H9 (cell line): ENCODE results near the gene CYB5R3. TPM values are rescaled to one million over a fixed set of nuclear protein-coding genes. Genes with fewer than 3 reads are reported as not detected.
"Not testable (repeated sequence)": the region's sequence is repeated elsewhere in the genome, so short reads cannot be mapped to it uniquely, and the experiment has no call there.

Source experiments
- DNase-seq: peaks from one replicate; pipeline ENCODE4 v3.0.0-alpha.2; 2017
- H2AFZ ChIP-seq: one replicate; pipeline ENCODE4 v1.6.1; 2013; ENCODE audit warnings: mild to moderate bottlenecking, low read length, control low read depth, moderate library complexity
- H2AK5ac ChIP-seq: 2 replicates; pipeline ENCODE4 v1.6.1; 2013; ENCODE audit warnings: low read length, control low read depth, mixed read lengths; ENCODE audit not compliant: insufficient read length
- H2BK120ac ChIP-seq: one replicate; pipeline ENCODE4 v1.6.1; 2013; ENCODE audit warnings: low read depth, mild to moderate bottlenecking, low read length, control low read depth, inconsistent platforms; ENCODE audit not compliant: poor library complexity, severe bottlenecking
- H2BK12ac ChIP-seq: 2 replicates; pipeline ENCODE4 v1.6.1; 2013; ENCODE audit warnings: low read length, control low read depth, mixed read lengths, low read depth; ENCODE audit not compliant: insufficient read length
- H2BK15ac ChIP-seq: 2 replicates; pipeline ENCODE4 v1.6.1; 2013; ENCODE audit warnings: low read depth, low read length, control low read depth
- H2BK20ac ChIP-seq: one replicate; pipeline ENCODE4 v1.6.1; 2013; ENCODE audit warnings: low read depth, mild to moderate bottlenecking, low read length, control low read depth, inconsistent platforms; ENCODE audit not compliant: poor library complexity, severe bottlenecking
- H2BK5ac ChIP-seq: 2 replicates; pipeline ENCODE4 v1.6.1; 2013; ENCODE audit warnings: low read length, control low read depth, mixed read lengths; ENCODE audit not compliant: insufficient read length
- H3K14ac ChIP-seq: 2 replicates; pipeline ENCODE4 v1.6.1; 2013; ENCODE audit warnings: low read length, control low read depth; ENCODE audit not compliant: insufficient read depth
- H3K18ac ChIP-seq: 2 replicates; pipeline ENCODE4 v1.6.1; 2013; ENCODE audit warnings: low read depth, mild to moderate bottlenecking, mixed read lengths, low read length, control low read depth; ENCODE audit not compliant: insufficient read length
- H3K23ac ChIP-seq: 2 replicates; pipeline ENCODE4 v1.6.1; 2013; ENCODE audit warnings: low read length, control low read depth, mixed read lengths, low read depth; ENCODE audit not compliant: insufficient read length
- H3K23me2 ChIP-seq: 2 replicates; pipeline ENCODE4 v1.6.1; 2013; ENCODE audit warnings: low read depth, mild to moderate bottlenecking, mixed read lengths, low read length, control low read depth; ENCODE audit not compliant: insufficient read length, poor library complexity, severe bottlenecking
- H3K27ac ChIP-seq: 2 replicates; pipeline ENCODE4 v1.5.1; 2013; ENCODE audit warnings: low read length, control low read depth, mixed read lengths, low read depth; ENCODE audit not compliant: insufficient read length
- H3K27me3 ChIP-seq: 2 replicates; pipeline ENCODE4 v1.6.1; 2013; ENCODE audit warnings: low read length, control low read depth, inconsistent platforms; ENCODE audit not compliant: insufficient read depth
- H3K4ac ChIP-seq: 2 replicates; pipeline ENCODE4 v1.6.1; 2013; ENCODE audit warnings: low read depth, mild to moderate bottlenecking, control low read depth, inconsistent platforms, low read length, moderate library complexity
- H3K4me1 ChIP-seq: 2 replicates; pipeline ENCODE4 v1.6.1; 2013; ENCODE audit warnings: low read length, control low read depth, inconsistent platforms; ENCODE audit not compliant: insufficient read depth
- H3K4me2 ChIP-seq: 2 replicates; pipeline ENCODE4 v1.6.1; 2013; ENCODE audit warnings: low read length, control low read depth, mixed read lengths; ENCODE audit not compliant: insufficient read length, insufficient read depth
- H3K56ac ChIP-seq: 2 replicates; pipeline ENCODE4 v1.6.1; 2013; ENCODE audit warnings: low read depth, mild to moderate bottlenecking, mixed read lengths, low read length, control low read depth; ENCODE audit not compliant: insufficient read length
- H3K79me1 ChIP-seq: 2 replicates; pipeline ENCODE4 v1.6.1; 2013; ENCODE audit warnings: low read depth, mild to moderate bottlenecking, moderate library complexity, low read length, control low read depth, inconsistent platforms; ENCODE audit not compliant: insufficient read depth, poor library complexity, severe bottlenecking
- H3K79me2 ChIP-seq: 2 replicates; pipeline ENCODE4 v1.6.1; 2013; ENCODE audit warnings: low read length, control low read depth, inconsistent platforms; ENCODE audit not compliant: insufficient read depth
- H3K9ac ChIP-seq: 2 replicates; pipeline ENCODE4 v1.6.1; 2013; ENCODE audit warnings: low read length, control low read depth, mixed read lengths; ENCODE audit not compliant: insufficient read length; ENCODE audit errors: extremely low read depth
- H3K9me3 ChIP-seq: one replicate; pipeline ENCODE4 v1.6.1; 2013; ENCODE audit warnings: low read depth, low read length, inconsistent platforms; ENCODE audit not compliant: control insufficient read depth
- H3T11ph ChIP-seq: one replicate; pipeline ENCODE4 v1.6.1; 2013; ENCODE audit warnings: mild to moderate bottlenecking, low read length, control low read depth, inconsistent platforms
- H4K20me1 ChIP-seq: one replicate; pipeline ENCODE4 v1.6.1; 2013; ENCODE audit not compliant: control insufficient read depth, insufficient read length, insufficient read depth
- H4K5ac ChIP-seq: 2 replicates; pipeline ENCODE4 v1.6.1; 2013; ENCODE audit warnings: low read depth, mild to moderate bottlenecking, mixed read lengths, low read length, control low read depth; ENCODE audit not compliant: insufficient read length
- H4K8ac ChIP-seq: replicated peaks from 2 replicates; pipeline ENCODE4 v1.6.1; 2013; ENCODE audit warnings: low read length, control low read depth, mixed read lengths, low read depth; ENCODE audit not compliant: insufficient read length
- H4K91ac ChIP-seq: 2 replicates; pipeline ENCODE4 v1.6.1; 2013; ENCODE audit warnings: low read depth, mild to moderate bottlenecking, moderate library complexity, mixed read lengths, low read length, control low read depth; ENCODE audit not compliant: insufficient read length
- H3K27ac Mint-ChIP-seq, 3 experiments: 2 replicates in 2 of 3; 3 replicates in 1 of 3; pipeline ENCODE4 v1.8.0; 2020 to 2021; ENCODE audit warnings: mixed read lengths in 3 of 3, mild to moderate bottlenecking in 1 of 3, moderate library complexity in 1 of 3
- H3K27me3 Mint-ChIP-seq: 2 replicates; pipeline ENCODE4 v1.8.0; 2021; ENCODE audit warnings: low read depth, mild to moderate bottlenecking, moderate library complexity, mixed read lengths
- H3K36me3 Mint-ChIP-seq, 3 experiments: 2 replicates in 2 of 3; 3 replicates in 1 of 3; pipeline ENCODE4 v1.8.0; 2020 to 2021; ENCODE audit warnings: low read depth in 3 of 3, mixed read lengths in 3 of 3; ENCODE audit not compliant: insufficient read depth in 1 of 3
- H3K4me1 Mint-ChIP-seq, 2 experiments: 2 replicates each; pipeline ENCODE4 v1.8.0; 2020; ENCODE audit warnings: mixed read lengths in 2 of 2
- H3K4me3 Mint-ChIP-seq, 2 experiments: 2 replicates in 1 of 2; 3 replicates in 1 of 2; pipeline ENCODE4 v1.8.0; 2020 to 2021; ENCODE audit warnings: mild to moderate bottlenecking in 2 of 2, mixed read lengths in 2 of 2, moderate library complexity in 1 of 2
- H3K9me3 Mint-ChIP-seq, 2 experiments: 2 replicates in 1 of 2; 3 replicates in 1 of 2; pipeline ENCODE4 v1.8.0; 2020; ENCODE audit warnings: mild to moderate bottlenecking in 2 of 2, mixed read lengths in 2 of 2, moderate library complexity in 1 of 2
- WGBS: extraction: QIAGEN DNeasy Blood & Tissue Kit; methylation state at CpG from one replicate; pipeline ENCODE4 v1.1.7; 2013; ENCODE audit warnings: missing lambda C conversion rate, low lambda C conversion rate, mixed read lengths; ENCODE audit not compliant: insufficient read length; ENCODE audit errors: extremely low coverage; 5-methylcytosine and 5-hydroxymethylcytosine counted together
- total RNA-seq: library from RNA; stranded (reverse); gene quantifications from 2 replicates; pipeline ENCODE4 v1.2.1, GENCODE V29; 2021
- TF ChIP-seq, protein P1 (sequence below): fragments of 200-600 bp; sonication (generic); conservative IDR thresholded peaks from 3 replicates; pipeline ENCODE4 v1.8.0; 2021; ENCODE audit warnings: antibody characterized with exemption, mild to moderate bottlenecking

Gene CYB5R3
- total RNA-seq, 1 experiment from 2014 or later: 97.4 TPM

DNA sequence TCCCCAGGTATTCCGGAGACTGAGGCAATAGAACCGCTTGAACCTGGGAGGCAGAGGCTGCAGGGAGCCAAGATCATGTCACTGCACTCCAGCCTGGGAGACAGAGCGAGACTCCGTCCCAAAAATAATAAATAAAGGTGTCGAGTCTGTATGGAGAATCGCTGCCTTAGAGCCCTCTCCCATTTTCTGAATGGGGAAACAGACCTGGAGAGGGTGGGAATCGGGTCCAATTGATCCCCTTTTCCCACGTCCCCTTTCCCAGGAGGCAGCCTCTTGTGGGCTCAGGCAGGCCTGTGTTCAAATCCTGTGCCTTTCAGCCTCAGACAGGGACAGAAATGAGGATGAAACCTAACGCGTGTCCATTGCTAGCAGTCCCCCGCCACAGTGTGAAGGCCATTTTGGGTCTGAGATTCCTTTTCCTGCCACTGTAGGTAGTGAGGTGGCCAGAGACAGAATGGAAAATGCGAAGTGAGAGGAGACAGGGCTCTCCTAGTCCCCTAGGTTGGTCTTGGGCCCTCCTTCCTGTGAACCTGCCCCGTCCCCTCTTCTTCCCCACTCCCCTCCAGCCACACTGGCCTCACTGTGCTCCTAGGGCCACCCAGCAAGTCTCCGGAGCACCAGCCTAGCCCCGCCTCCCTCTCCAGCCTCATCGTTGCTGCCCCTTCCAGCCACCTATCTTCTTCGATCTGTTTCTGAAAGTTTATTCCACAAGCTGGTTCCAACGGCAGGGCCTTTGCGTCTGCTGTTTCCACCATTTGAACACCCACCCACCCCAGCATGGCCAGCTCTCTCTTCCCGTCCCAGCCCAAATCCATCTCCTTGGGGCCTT lies 31.8 kb downstream of the CYB5R3 start:
- Histone ChIP-seq H3K23ac (no peak overlapping the region), H2BK15ac (no peak overlapping the region), H4K91ac (no peak overlapping the region), H3K14ac (no peak overlapping the region), H4K8ac (no peak overlapping the region), H4K20me1 (no peaks in the 10 kb centered on the region), H3K4me2 (no peak overlapping the region), H3K9ac (no peak overlapping the region), H2BK20ac (no peak overlapping the region), H3K23me2 (peaks cover 5% of the 10 kb centered on the region), H3K79me1 (peaks cover 5% of the 10 kb centered on the region), H3K4ac (no peak overlapping the region), H4K5ac (no peak overlapping the region), H3K79me2 (peaks cover 13% of the 10 kb centered on the region), H3K27ac (no peak overlapping the region), H3T11ph (no peak overlapping the region), H2AFZ (no peak overlapping the region), H3K56ac (no peak overlapping the region), H3K4me1 (peaks cover 3% of the 10 kb centered on the region; the same call in 1 of the 2 replicates), H2BK12ac (no peak overlapping the region), H3K27me3 (no peaks in the 10 kb centered on the region), H2BK120ac (no peak overlapping the region), H2BK5ac (no peak overlapping the region), H3K9me3 (no peaks in the 10 kb centered on the region), H2AK5ac (no peak overlapping the region), H3K18ac (peak overlapping the region; percentile 58)
- Mint-ChIP-seq H3K4me1 (peaks cover 29 to 38% of the 10 kb centered on the region in 2 experiments), H3K27ac (peak overlapping the region in 2 of 3 experiments; percentile 40 to 48; a peak in 4 of 7 replicates), H3K9me3 (no peaks in the 10 kb centered on the region; a peak in 1 of 5 replicates), H3K4me3 (peak overlapping the region in 1 of 2 experiments; percentile 12; a peak in 2 of 5 replicates), H3K27me3 (peaks cover 2% of the 10 kb centered on the region), H3K36me3 (peaks cover 3 to 24% (median 11%) of the 10 kb centered on the region in 3 experiments; a peak in 5 of 7 replicates)
- no CpG with 5 or more reads among the region's 20 CpGs for WGBS
- TF ChIP-seq, protein P1, sequence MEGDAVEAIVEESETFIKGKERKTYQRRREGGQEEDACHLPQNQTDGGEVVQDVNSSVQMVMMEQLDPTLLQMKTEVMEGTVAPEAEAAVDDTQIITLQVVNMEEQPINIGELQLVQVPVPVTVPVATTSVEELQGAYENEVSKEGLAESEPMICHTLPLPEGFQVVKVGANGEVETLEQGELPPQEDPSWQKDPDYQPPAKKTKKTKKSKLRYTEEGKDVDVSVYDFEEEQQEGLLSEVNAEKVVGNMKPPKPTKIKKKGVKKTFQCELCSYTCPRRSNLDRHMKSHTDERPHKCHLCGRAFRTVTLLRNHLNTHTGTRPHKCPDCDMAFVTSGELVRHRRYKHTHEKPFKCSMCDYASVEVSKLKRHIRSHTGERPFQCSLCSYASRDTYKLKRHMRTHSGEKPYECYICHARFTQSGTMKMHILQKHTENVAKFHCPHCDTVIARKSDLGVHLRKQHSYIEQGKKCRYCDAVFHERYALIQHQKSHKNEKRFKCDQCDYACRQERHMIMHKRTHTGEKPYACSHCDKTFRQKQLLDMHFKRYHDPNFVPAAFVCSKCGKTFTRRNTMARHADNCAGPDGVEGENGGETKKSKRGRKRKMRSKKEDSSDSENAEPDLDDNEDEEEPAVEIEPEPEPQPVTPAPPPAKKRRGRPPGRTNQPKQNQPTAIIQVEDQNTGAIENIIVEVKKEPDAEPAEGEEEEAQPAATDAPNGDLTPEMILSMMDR: no peak
- DNase-seq: peak; percentile 57

GRCh38 chr22:42615860-42616175 lies 33.4 kb downstream of the CYB5R3 start:
- H3K9me3 ChIP-seq, DNase-seq, H4K20me1 ChIP-seq, H2BK5ac ChIP-seq, H2AFZ ChIP-seq, H4K5ac ChIP-seq, H3K27me3 Mint-ChIP-seq, H2BK120ac ChIP-seq, H3K27ac ChIP-seq, H3K27me3 ChIP-seq, H2AK5ac ChIP-seq, H2BK20ac ChIP-seq, H2BK15ac ChIP-seq, H3K14ac ChIP-seq, H3K56ac ChIP-seq, H4K91ac ChIP-seq, H2BK12ac ChIP-seq, H3K9ac ChIP-seq, H3K4ac ChIP-seq, H3K4me1 ChIP-seq, H3T11ph ChIP-seq, H3K23me2 ChIP-seq, H3K23ac ChIP-seq, H3K18ac ChIP-seq, H3K9me3 Mint-ChIP-seq, H4K8ac ChIP-seq: not testable (repeated sequence)
- H3K79me2 ChIP-seq: peaks cover 26% of the 10 kb centered on the region
- peaks cover 11% of the 10 kb centered on the region for H3K79me1 ChIP-seq
- no CpG with 5 or more reads among the region's 13 CpGs for WGBS
- peaks cover 38% of the 10 kb centered on the region in 2 experiments for H3K4me1 Mint-ChIP-seq
- peak overlapping the region; percentile 100; a peak in 5 of 7 replicates for H3K27ac Mint-ChIP-seq
- peak overlapping the region; percentile 93 to 94; a peak in 3 of 5 replicates for H3K4me3 Mint-ChIP-seq
- H3K4me2 ChIP-seq: peak overlapping the region; percentile 42
- H3K36me3 Mint-ChIP-seq: peaks cover 9 to 33% (median 24%) of the 10 kb centered on the region in 3 experiments; a peak in 6 of 7 replicates
